PC-9 (cell line): ENCODE data around the gene GDPD4.

ENCODE experiments used
- EZH2 ChIP-seq: fragments of 200-600 bp; sonication (generic); IDR thresholded peaks from 2 replicates; pipeline ENCODE4 v1.8.0; 2017; ENCODE audit warnings: antibody characterized with exemption, low read depth
- TF ChIP-seq, protein P1 (sequence below): fragments of 200-600 bp; sonication (generic); conservative IDR thresholded peaks from 2 replicates; pipeline ENCODE4 v1.6.1; 2017; ENCODE audit warnings: mixed run types, antibody characterized with exemption, mild to moderate bottlenecking, moderate library complexity

DNA sequence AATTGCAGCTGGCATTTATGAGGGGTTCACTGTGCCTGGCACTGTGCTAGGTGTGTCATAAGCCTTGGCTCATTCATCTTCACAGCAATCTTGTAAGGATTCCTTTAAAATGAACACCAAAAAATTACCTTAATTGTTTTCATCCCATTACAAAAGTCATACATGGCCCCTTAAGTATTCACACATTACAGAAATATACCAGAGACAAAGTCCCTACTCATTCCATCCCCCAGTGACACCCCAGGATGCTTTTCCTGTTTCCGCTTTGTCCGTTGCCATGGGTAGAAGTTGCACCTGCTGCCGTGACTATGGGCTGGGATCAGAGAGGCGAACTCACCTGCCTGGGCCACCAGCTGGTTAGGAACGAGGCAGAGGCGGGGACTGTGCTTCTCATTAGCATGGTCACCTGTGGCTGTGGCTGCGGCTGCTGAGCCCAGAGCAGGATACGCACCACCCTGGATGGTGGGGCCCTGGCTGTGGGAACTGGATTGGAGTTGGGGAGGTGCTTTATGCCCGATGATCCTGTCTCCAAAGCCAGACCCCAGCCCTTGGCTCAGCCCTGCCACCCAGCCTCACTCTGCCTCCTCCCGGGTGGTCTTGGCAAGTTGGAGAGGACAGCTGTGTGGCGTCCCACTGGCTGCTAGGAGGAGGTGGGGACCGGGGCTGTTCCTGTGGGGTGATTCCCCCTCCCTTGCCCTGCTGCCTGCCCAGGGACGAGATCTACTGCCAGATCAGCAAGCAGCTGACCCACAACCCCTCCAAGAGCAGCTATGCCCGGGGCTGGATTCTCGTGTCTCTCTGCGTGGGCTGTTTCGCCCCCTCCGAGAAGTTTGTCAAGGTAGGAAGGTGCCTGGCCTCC lies 112.6 kb downstream of the GDPD4 start:
- TF ChIP-seq, protein P1, sequence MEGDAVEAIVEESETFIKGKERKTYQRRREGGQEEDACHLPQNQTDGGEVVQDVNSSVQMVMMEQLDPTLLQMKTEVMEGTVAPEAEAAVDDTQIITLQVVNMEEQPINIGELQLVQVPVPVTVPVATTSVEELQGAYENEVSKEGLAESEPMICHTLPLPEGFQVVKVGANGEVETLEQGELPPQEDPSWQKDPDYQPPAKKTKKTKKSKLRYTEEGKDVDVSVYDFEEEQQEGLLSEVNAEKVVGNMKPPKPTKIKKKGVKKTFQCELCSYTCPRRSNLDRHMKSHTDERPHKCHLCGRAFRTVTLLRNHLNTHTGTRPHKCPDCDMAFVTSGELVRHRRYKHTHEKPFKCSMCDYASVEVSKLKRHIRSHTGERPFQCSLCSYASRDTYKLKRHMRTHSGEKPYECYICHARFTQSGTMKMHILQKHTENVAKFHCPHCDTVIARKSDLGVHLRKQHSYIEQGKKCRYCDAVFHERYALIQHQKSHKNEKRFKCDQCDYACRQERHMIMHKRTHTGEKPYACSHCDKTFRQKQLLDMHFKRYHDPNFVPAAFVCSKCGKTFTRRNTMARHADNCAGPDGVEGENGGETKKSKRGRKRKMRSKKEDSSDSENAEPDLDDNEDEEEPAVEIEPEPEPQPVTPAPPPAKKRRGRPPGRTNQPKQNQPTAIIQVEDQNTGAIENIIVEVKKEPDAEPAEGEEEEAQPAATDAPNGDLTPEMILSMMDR = peak; percentile 70; the same call in 1 of the 2 replicates
- TF ChIP-seq EZH2 = no peak
